GM13977 (cell line): ENCODE data around the gene TMIGD1.
"Not testable (repeated sequence)": the region's sequence is repeated elsewhere in the genome, so short reads cannot be mapped to it uniquely, and the experiment has no call there.

ENCODE experiments used
- DNase-seq: peaks from one replicate; pipeline ENCODE4 v3.0.0; 2012; ENCODE audit warnings: low spot score
- in situ Hi-C: fragments of 300-500 bp; cut with MboI; formaldehyde crosslinking; loops from one replicate; pipeline ENCODE4 v1.12.0; 2022; ENCODE audit warnings: low sequenced_read_pairs, low pct_unique_long_range_greater_than_20kb, mixed read lengths, inconsistent platforms; ENCODE audit not compliant: unreplicated experiment
- TF ChIP-seq, protein P1 (sequence below): IDR thresholded peaks from 2 replicates; pipeline ENCODE4 v1.5.1; 2012; ENCODE audit warnings: mild to moderate bottlenecking, control low read depth; ENCODE audit not compliant: insufficient read depth; ENCODE audit errors: extremely low read depth, missing control alignments

TMIGD1 gene

DNA sequence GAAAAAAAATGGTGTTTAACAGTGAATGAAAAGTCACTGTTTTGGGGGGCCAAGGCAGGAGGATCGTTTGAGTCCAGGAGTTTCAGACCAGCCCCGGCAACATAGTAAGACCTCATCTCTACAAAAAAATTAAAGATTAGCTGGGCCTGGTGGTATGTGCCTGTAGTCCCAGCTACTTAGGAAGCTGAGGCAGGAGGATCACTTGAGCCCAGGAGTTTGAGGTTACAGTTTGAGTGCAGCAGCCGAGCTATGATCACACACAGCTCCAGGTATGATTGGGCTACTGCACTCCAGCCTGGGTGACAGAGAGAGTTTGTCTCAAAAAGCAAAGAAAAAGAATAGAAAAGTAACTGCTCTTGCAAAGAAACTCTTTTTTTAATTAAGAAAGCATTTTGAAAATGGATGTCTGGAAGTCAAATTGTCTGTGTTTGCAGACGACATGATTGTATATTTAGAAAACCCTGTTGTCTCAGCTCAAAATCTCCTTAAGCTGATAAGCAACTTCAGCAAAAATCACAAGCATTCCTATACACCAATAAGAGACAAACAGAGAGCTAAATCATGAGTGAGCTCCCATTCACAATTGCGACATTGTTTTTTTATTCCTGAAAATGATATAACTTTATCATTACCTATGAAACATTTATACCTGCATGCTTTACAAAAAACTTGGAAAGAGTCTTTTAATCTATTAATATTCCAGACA is 24.4 kb upstream of the TMIGD1 start:
- in situ Hi-C loops = no loop called here
- no peak for DNase-seq
- TF ChIP-seq, protein P1, sequence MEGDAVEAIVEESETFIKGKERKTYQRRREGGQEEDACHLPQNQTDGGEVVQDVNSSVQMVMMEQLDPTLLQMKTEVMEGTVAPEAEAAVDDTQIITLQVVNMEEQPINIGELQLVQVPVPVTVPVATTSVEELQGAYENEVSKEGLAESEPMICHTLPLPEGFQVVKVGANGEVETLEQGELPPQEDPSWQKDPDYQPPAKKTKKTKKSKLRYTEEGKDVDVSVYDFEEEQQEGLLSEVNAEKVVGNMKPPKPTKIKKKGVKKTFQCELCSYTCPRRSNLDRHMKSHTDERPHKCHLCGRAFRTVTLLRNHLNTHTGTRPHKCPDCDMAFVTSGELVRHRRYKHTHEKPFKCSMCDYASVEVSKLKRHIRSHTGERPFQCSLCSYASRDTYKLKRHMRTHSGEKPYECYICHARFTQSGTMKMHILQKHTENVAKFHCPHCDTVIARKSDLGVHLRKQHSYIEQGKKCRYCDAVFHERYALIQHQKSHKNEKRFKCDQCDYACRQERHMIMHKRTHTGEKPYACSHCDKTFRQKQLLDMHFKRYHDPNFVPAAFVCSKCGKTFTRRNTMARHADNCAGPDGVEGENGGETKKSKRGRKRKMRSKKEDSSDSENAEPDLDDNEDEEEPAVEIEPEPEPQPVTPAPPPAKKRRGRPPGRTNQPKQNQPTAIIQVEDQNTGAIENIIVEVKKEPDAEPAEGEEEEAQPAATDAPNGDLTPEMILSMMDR = no peak

- in situ Hi-C loops = no loop called here
- TF ChIP-seq, protein P1 = no peak
- DNase-seq = no peak
Observed at GRCh38 chr17:30357476-30357875, 23.6 kb upstream of the TMIGD1 start.

GRCh38 chr17:30354701-30355100 is 20.8 kb upstream of the TMIGD1 start:
- TF ChIP-seq, protein P1 = no peak
- DNase-seq = no peak
- in situ Hi-C loops = no loop called here

GRCh38 chr17:30352240-30352814 is 18.5 kb upstream of the TMIGD1 start:
- in situ Hi-C loops = no loop called here
- no peak for DNase-seq
- TF ChIP-seq, protein P1 = no peak

DNA sequence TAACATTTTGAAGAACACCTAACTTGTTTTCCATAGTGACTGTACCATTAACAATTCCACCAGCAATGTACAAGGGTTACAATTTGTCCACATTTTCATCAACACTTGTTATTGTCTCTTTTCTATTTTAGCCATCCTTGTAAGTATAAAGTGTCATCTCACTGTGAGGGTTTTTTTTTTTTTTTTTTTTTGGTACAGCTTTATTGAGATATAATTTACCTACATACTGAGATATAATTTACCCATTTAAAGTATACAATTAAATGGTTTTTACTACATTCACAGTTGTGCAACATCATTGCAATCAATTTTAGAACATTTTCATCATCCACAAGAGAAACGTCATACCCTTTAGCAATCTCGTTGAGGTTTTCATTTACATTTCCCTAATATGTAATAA is 17.9 kb upstream of the TMIGD1 start:
- in situ Hi-C loops = no loop called here
- no peak for DNase-seq
- TF ChIP-seq, protein P1 = no peak

GRCh38 chr17:30351263-30351662 is 17.4 kb upstream of the TMIGD1 start:
- DNase-seq, in situ Hi-C loops: not testable (repeated sequence)

DNA sequence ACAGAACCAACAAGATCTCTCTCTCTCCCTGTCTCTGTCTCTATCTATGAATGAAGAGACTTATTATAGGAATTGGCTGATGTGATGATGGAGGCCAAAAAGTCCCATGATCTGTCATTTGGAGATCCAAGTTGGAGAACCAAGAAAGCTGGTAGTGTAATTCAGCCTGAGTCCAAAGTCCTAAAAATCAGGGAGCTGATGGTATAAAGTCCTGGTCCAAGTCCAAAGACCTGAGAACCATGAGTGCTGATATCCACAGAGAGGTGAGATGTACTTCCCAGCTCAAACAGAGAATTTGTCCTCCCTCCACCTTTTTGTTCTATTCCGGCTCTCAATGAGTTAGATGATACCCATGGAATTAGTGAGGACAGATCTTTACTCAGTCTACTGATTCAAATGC is 15.4 kb upstream of the TMIGD1 start:
- in situ Hi-C loops = loop anchor here (25.0 kb wide), 1 partner anchor 363 kb away; no protein-coding TSS in a partner anchor
- DNase-seq = no peak
- TF ChIP-seq, protein P1 = no peak
